Right ventricle myocardium superior (tissue), 1 donor: ENCODE data around the gene SNX3. TPM values are rescaled to one million over a fixed set of nuclear protein-coding genes. Genes with fewer than 3 reads are reported as not detected.
"Not testable (repeated sequence)": the region's sequence is repeated elsewhere in the genome, so short reads cannot be mapped to it uniquely, and the experiment has no call there.

ENCODE experiments used
- ATAC-seq: fragments of 200-7000 bp; cut with Tn5 transposase; one replicate; pipeline ENCODE4 v1.9.1; 2020; ENCODE audit warnings: mild to moderate bottlenecking; ENCODE audit not compliant: poor library complexity
- DNase-seq: peaks from one replicate; pipeline ENCODE4 v3.0.0-alpha.2; 2020
- intact Hi-C: fragments of 100-400 bp; cut with DNase I; formaldehyde crosslinking; loops from one replicate; pipeline ENCODE4 v1.11.2; 2022
- long read RNA-seq: library from polyadenylated mRNA; unstranded; transcript quantifications from one replicate; pipeline ENCODE4 v2.0.0, GENCODE V29; 2021
- total RNA-seq: library from RNA; stranded (reverse); fragmentation: NEBNext Ultra II Directional; extraction: Animal tissue kit (Norgen Biotek cat#: 25700); gene quantifications from one replicate; pipeline ENCODE4 v1.2.1, GENCODE V29; 2021
- donor health status: DM: no; HTN: yes; CAD: no; lungs with severe emphysema.

SNX3 gene
- total RNA-seq = 269 TPM
- long read RNA-seq, transcript SNX3-201 (4 exons, 1,755 nt) = major isoform, 498 of 532 reads
- long read RNA-seq, transcript SNX3-202 (4 exons, 890 nt) = minor isoform, 30 of 532 reads
- long read RNA-seq, partial matches to known transcripts = 1 of 532 reads
- long read RNA-seq, other reads (novel, unspliced or antisense) = 2 of 532 reads

- ATAC-seq = peak; percentile 98
- DNase-seq = peak; percentile 96
- intact Hi-C loops = loop anchor here (2.0 kb wide), 1 partner anchor 34 kb away; the partner anchor contains the start of gene AFG1L
Observed at GRCh38 chr6:108260809-108261569, at the start of gene SNX3. SNX3 (minus strand) TSS chr6:108261040; CDS start chr6:108260921, 119 bp downstream.

- DNase-seq (no peak), ATAC-seq (no peak)
- intact Hi-C loops = no loop called here
Observed at GRCh38 chr6:108309844-108310243, 49.0 kb upstream of the SNX3 start.

GRCh38 chr6:108308641-108309040 lies 47.8 kb upstream of the SNX3 start:
- ATAC-seq, DNase-seq, intact Hi-C loops: not testable (repeated sequence)

- ATAC-seq (no peak), DNase-seq (no peak)
- intact Hi-C loops = no loop called here
Observed at GRCh38 chr6:108304646-108305045, 43.8 kb upstream of the SNX3 start.

- no peak for ATAC-seq
- intact Hi-C loops = no loop called here
- DNase-seq = no peak
Observed at GRCh38 chr6:108302386-108302785, 41.5 kb upstream of the SNX3 start.

- no peak for DNase-seq
- ATAC-seq = no peak
- intact Hi-C loops = loop anchor here (2.0 kb wide), 1 partner anchor 35 kb away; the partner anchor contains the start of gene SNX3
Observed at GRCh38 chr6:108295676-108296075, 34.8 kb upstream of the SNX3 start.

- ATAC-seq (peak; percentile 99), DNase-seq (peak; percentile 97)
- intact Hi-C loops = loop anchor here (2.0 kb wide), 1 partner anchor 34 kb away; the partner anchor contains the start of gene SNX3
Observed at GRCh38 chr6:108294727-108295625, 34.1 kb upstream of the SNX3 start, which contains the start of gene AFG1L. AFG1L (plus strand) TSS chr6:108295054; CDS start chr6:108295080, 26 bp downstream.

GRCh38 chr6:108294297-108294726 lies 33.5 kb upstream of the SNX3 start:
- DNase-seq (no peak), ATAC-seq (peak; percentile 64)
- intact Hi-C loops = loop anchor here (2.0 kb wide), 1 partner anchor 34 kb away; the partner anchor contains the start of gene SNX3

GRCh38 chr6:108293527-108294296 lies 32.9 kb upstream of the SNX3 start:
- ATAC-seq (no peak), DNase-seq (no peak)
- intact Hi-C loops = loop anchor here (2.0 kb wide), 1 partner anchor 33 kb away; the partner anchor contains the start of gene SNX3

- DNase-seq, intact Hi-C loops, ATAC-seq: not testable (repeated sequence)
Observed at GRCh38 chr6:108292561-108292960, 31.7 kb upstream of the SNX3 start.

GRCh38 chr6:108291091-108291490 lies 30.3 kb upstream of the SNX3 start:
- intact Hi-C loops = no loop called here
- ATAC-seq = no peak
- no peak for DNase-seq

GRCh38 chr6:108288742-108289141 lies 27.9 kb upstream of the SNX3 start:
- intact Hi-C loops = no loop called here
- DNase-seq (no peak), ATAC-seq (no peak)

GRCh38 chr6:108287373-108287772 lies 26.5 kb upstream of the SNX3 start:
- intact Hi-C loops = no loop called here
- ATAC-seq (no peak), DNase-seq (no peak)

- DNase-seq = no peak
- intact Hi-C loops = no loop called here
- no peak for ATAC-seq
Observed at GRCh38 chr6:108286366-108286765, 25.5 kb upstream of the SNX3 start.

- intact Hi-C loops = no loop called here
- DNase-seq (no peak), ATAC-seq (no peak)
Observed at GRCh38 chr6:108285381-108285780, 24.5 kb upstream of the SNX3 start.

- no peak for ATAC-seq
- intact Hi-C loops = no loop called here
- no peak for DNase-seq
Observed at GRCh38 chr6:108277831-108278230, 17.0 kb upstream of the SNX3 start.

- no peak for DNase-seq
- ATAC-seq = no peak
- intact Hi-C loops = no loop called here
Observed at GRCh38 chr6:108277295-108277694, 16.5 kb upstream of the SNX3 start.

GRCh38 chr6:108275976-108276375 lies 15.1 kb upstream of the SNX3 start:
- no peak for ATAC-seq
- intact Hi-C loops = no loop called here

More at GRCh38 chr6:108275976-108276375, 15.1 kb upstream of the SNX3 start:
- no peak for DNase-seq
